ENCODE data around the gene CABCOCO1. TPM values are rescaled to one million over a fixed set of nuclear protein-coding genes. Genes with fewer than 3 reads are reported as not detected.

The CABCOCO1 gene
- total RNA-seq, 1 experiment from 2014 or later: not detected

DNA sequence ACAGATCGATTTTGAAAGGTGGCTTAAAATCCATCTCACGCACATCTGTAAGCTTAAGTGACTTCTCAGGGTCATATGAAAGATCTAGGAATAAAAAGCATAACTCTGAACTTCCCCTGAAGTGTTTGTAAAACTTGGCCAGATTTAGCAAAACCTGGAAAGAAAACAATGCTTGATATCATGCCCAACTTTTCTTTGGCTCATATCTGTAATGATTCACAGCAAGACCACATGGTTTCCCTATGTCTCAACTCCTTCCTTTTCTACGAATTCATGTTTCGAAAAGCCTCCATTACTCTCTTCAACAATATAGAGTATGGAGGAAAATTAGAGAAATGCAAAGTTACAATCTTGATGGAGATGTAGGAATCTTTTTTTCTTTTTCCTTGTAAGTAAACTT is 20.1 kb upstream of the CABCOCO1 start:
- Histone ChIP-seq H2AFZ (ENCODE audit: low read depth, low read length, poor library complexity, severe bottlenecking) (no peak overlapping the region), H3K4me1 (ENCODE audit: control insufficient read depth in 1 of 2, insufficient read depth in 2 of 2, low read length in 2 of 2) (no peaks in the 10 kb centered on the region), H3K9ac (ENCODE audit: low read length) (no peak overlapping the region), H3K4me2 (ENCODE audit: low read length) (no peak overlapping the region), H4K20me1 (ENCODE audit: insufficient read depth) (no peaks in the 10 kb centered on the region), H3K9me2 (ENCODE audit: insufficient read depth) (no peaks in the 10 kb centered on the region), H3K79me2 (ENCODE audit: insufficient read depth, low read length) (no peaks in the 10 kb centered on the region), H3K9me3 (ENCODE audit: control insufficient read depth in 1 of 2, insufficient read depth in 1 of 2, low read depth in 1 of 2, low read length in 2 of 2) (no peaks in the 10 kb centered on the region), H3K27ac (ENCODE audit: low read depth, low read length) (no peak overlapping the region), H3K36me3 (ENCODE audit: control insufficient read depth in 1 of 2, insufficient read depth in 2 of 2, low read length in 2 of 2) (no peaks in the 10 kb centered on the region), H3K4me3 (replicated peaks in 1 of 2; ENCODE audit: low read depth in 1 of 2, low read length in 2 of 2) (no peak overlapping the region), H3K27me3 (ENCODE audit: insufficient read depth, low read length) (no peaks in the 10 kb centered on the region)
- CTCF ChIA-PET: no interaction called here
- POLR2A ChIA-PET: no interaction called here
- DNase-seq (ENCODE audit: low read depth, low spot score) (no peak), ATAC-seq (no peak)
- no TSS peak for BruUV-seq (replicated peaks)
- TF ChIP-seq CBX3 (IDR thresholded peaks at IDR 0.05; ENCODE audit: low read depth): no peak
- TF ChIP-seq EZH2 (IDR thresholded peaks at IDR 0.05): no peak
- TF ChIP-seq FOSL1 (IDR thresholded peaks at IDR 0.05; ENCODE audit: low read depth): no peak
- no peak for TF ChIP-seq ATF3 (IDR thresholded peaks at IDR 0.05)
- TF ChIP-seq CEBPB (IDR thresholded peaks at IDR 0.05; ENCODE audit: low read depth): no peak
- no peak for TF ChIP-seq ZBTB33 (IDR thresholded peaks at IDR 0.05; ENCODE audit: extremely low read depth, insufficient replicate concordance, low read length)
- TF ChIP-seq YY1 (IDR thresholded peaks at IDR 0.05; ENCODE audit: extremely low read depth, insufficient replicate concordance, low read depth, low read length): no peak
- TF ChIP-seq REST (IDR thresholded peaks at IDR 0.05; ENCODE audit: low read depth): no peak
- TF ChIP-seq, protein P1, sequence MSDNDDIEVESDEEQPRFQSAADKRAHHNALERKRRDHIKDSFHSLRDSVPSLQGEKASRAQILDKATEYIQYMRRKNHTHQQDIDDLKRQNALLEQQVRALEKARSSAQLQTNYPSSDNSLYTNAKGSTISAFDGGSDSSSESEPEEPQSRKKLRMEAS (IDR thresholded peaks at IDR 0.05): no peak
- no peak for TF ChIP-seq JUND (IDR thresholded peaks at IDR 0.05)
- TF ChIP-seq CTCF (IDR thresholded peaks at IDR 0.05 in 2 of 3, conservative IDR thresholded peaks at IDR 0.05 in 1 of 3; ENCODE audit: borderline replicate concordance in 1 of 3, insufficient read depth in 1 of 3, low read depth in 2 of 3, low read length in 2 of 3): no peak
- TF ChIP-seq ZFX (IDR thresholded peaks at IDR 0.05): no peak
- no peak for TF ChIP-seq RAD21 (IDR thresholded peaks at IDR 0.05; ENCODE audit: low read depth)
- intact Hi-C loops (cut with micrococcal nuclease): no loop called here
- RAD21 ChIA-PET (ENCODE audit: low non-redundant PET in 1 of 2, low total read pairs in 2 of 2, uncharacterized antibody in 2 of 2, unreplicated experiment in 2 of 2): no interaction called here

Measured in HCT116 (cell line).